HEK293 (cell line): ENCODE data around the gene TMEM132A.

Experiments
- KLF16 ChIP-seq: fragments of 450-650 bp; formaldehyde crosslinking; IDR thresholded peaks from 2 replicates; pipeline ENCODE4 v1.5.1; 2017; ENCODE audit warnings: missing biosample characterization, missing genetic modification characterization
- KLF9 ChIP-seq: fragments of 450-650 bp; formaldehyde crosslinking; IDR thresholded peaks from 2 replicates; pipeline ENCODE4 v1.5.1; 2016; ENCODE audit warnings: missing biosample characterization, missing genetic modification characterization, low read depth
- SETDB1 ChIP-seq: IDR thresholded peaks from one replicate; pipeline ENCODE4 v1.6.1; 2017; ENCODE audit warnings: mild to moderate bottlenecking, low read length, moderate library complexity, mixed read lengths; ENCODE audit not compliant: insufficient read length
- ZFP41 ChIP-seq: fragments of 450-650 bp; formaldehyde crosslinking; IDR thresholded peaks from 2 replicates; pipeline ENCODE4 v1.5.1; 2016; ENCODE audit warnings: missing biosample characterization, missing genetic modification characterization, borderline replicate concordance
- ZNF10 ChIP-seq: fragments of 450-650 bp; formaldehyde crosslinking; IDR thresholded peaks from 2 replicates; pipeline ENCODE4 v1.5.1; 2017; ENCODE audit warnings: missing biosample characterization, missing genetic modification characterization
- ZNF214 ChIP-seq: fragments of 450-650 bp; formaldehyde crosslinking; IDR thresholded peaks from 2 replicates; pipeline ENCODE4 v1.5.1; 2017; ENCODE audit warnings: missing biosample characterization, mild to moderate bottlenecking, missing genetic modification characterization, borderline replicate concordance
- ZNF354C ChIP-seq: fragments of 450-650 bp; formaldehyde crosslinking; IDR thresholded peaks from 2 replicates; pipeline ENCODE4 v1.5.1; 2016; ENCODE audit warnings: missing biosample characterization, missing genetic modification characterization, low read depth, borderline replicate concordance
- ZNF473 ChIP-seq: fragments of 450-650 bp; formaldehyde crosslinking; IDR thresholded peaks from 2 replicates; pipeline ENCODE4 v1.5.1; 2017; ENCODE audit warnings: missing biosample characterization, missing genetic modification characterization
- ZNF501 ChIP-seq: fragments of 450-650 bp; formaldehyde crosslinking; IDR thresholded peaks from 2 replicates; pipeline ENCODE4 v1.5.1; 2016; ENCODE audit warnings: missing biosample characterization, missing genetic modification characterization
- ZNF558 ChIP-seq: fragments of 450-650 bp; formaldehyde crosslinking; IDR thresholded peaks from 2 replicates; pipeline ENCODE4 v1.5.1; 2016; ENCODE audit warnings: missing biosample characterization, missing genetic modification characterization
- ZNF747 ChIP-seq: fragments of 450-650 bp; formaldehyde crosslinking; IDR thresholded peaks from 2 replicates; pipeline ENCODE4 v1.5.1; 2016; ENCODE audit warnings: missing biosample characterization, missing genetic modification characterization
- TF ChIP-seq, protein P1 (sequence below): fragments of 450-650 bp; formaldehyde crosslinking; IDR thresholded peaks from 2 replicates; pipeline ENCODE4 v1.5.1; 2016; ENCODE audit warnings: missing biosample characterization, missing genetic modification characterization

DNA sequence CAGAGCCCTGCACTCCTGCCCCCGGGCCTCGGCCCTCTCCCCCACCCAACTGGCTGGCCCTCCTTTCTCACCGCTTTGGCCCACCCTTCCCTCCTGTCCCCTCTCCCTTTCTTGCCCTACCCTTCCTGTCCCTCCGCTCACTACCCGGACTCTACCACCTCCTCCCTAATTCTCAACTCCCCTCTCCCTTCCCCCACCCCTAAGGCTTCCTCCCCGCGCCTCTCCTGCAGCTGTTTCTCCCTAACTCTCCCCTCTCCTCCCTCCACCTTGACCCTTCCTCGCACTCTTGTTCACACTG lies 27.3 kb downstream of the TMEM132A start:
- TF ChIP-seq, protein P1, sequence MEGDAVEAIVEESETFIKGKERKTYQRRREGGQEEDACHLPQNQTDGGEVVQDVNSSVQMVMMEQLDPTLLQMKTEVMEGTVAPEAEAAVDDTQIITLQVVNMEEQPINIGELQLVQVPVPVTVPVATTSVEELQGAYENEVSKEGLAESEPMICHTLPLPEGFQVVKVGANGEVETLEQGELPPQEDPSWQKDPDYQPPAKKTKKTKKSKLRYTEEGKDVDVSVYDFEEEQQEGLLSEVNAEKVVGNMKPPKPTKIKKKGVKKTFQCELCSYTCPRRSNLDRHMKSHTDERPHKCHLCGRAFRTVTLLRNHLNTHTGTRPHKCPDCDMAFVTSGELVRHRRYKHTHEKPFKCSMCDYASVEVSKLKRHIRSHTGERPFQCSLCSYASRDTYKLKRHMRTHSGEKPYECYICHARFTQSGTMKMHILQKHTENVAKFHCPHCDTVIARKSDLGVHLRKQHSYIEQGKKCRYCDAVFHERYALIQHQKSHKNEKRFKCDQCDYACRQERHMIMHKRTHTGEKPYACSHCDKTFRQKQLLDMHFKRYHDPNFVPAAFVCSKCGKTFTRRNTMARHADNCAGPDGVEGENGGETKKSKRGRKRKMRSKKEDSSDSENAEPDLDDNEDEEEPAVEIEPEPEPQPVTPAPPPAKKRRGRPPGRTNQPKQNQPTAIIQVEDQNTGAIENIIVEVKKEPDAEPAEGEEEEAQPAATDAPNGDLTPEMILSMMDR (tag by site-specific recombination): no peak
- TF ChIP-seq KLF9 (tag by site-specific recombination) (no peak), ZNF747 (tag by site-specific recombination) (no peak), ZNF354C (tag by site-specific recombination) (no peak), KLF16 (tag by site-specific recombination) (no peak), ZNF501 (tag by site-specific recombination) (no peak), ZFP41 (no peak), SETDB1 (no peak), ZNF473 (no peak), ZNF558 (tag by site-specific recombination) (no peak), ZNF214 (no peak), ZNF10 (tag by site-specific recombination) (no peak)
